ENCODE results near the gene SEL1L2. TPM values are rescaled to one million over a fixed set of nuclear protein-coding genes. Genes with fewer than 3 reads are reported as not detected.

Gene SEL1L2
- total and polyA plus RNA-seq, 4 experiments from 2014 or later, result not detected

- POLR2A ChIA-PET (ENCODE audit: partially characterized antibody), result no interaction called here
- CTCF ChIA-PET (ENCODE audit: partially characterized antibody), result no interaction called here
- Histone ChIP-seq H3K36me3 (ENCODE audit: insufficient read depth, low read length) (no peaks in the 10 kb centered on the region), H3K4me3 (ENCODE audit: low read length in 2 of 2) (no peak overlapping the region), H3K27ac (ENCODE audit: low read depth, low read length) (no peak overlapping the region), H3K4me1 (ENCODE audit: insufficient read depth, low read length) (no peaks in the 10 kb centered on the region), H3K9me3 (ENCODE audit: control insufficient read depth in 1 of 2, low read length in 2 of 2) (no peaks in the 10 kb centered on the region), H3K27me3 (ENCODE audit: insufficient read depth, low read length) (no peaks in the 10 kb centered on the region)
- no peak overlapping the region for H3K27ac Mint-ChIP-seq
- H3K27me3 Mint-ChIP-seq, result no peaks in the 10 kb centered on the region
- no peaks in the 10 kb centered on the region for H3K9me3 Mint-ChIP-seq
- H3K4me3 Mint-ChIP-seq, result no peak overlapping the region
- H3K4me1 Mint-ChIP-seq, result no peaks in the 10 kb centered on the region
- no peak for DNase-seq
- intact Hi-C loops (cut with micrococcal nuclease), result no loop called here
- no peaks in the 10 kb centered on the region for H3K36me3 Mint-ChIP-seq
These were observed 111.8 kb downstream of the SEL1L2 start for GRCh38 chr20:13878566-13878965.

GRCh38 chr20:13877793-13878192, 112.6 kb downstream of the SEL1L2 start:
- DNase-seq, result no peak
- intact Hi-C loops (cut with micrococcal nuclease), result no loop called here
- no peaks in the 10 kb centered on the region for H3K9me3 ChIP-seq (ENCODE audit: control insufficient read depth in 1 of 2, low read length in 2 of 2)
- no peaks in the 10 kb centered on the region for H3K9me3 Mint-ChIP-seq
- H3K27ac Mint-ChIP-seq, result no peak overlapping the region
- no peaks in the 10 kb centered on the region for H3K36me3 Mint-ChIP-seq
- H3K4me1 ChIP-seq (ENCODE audit: insufficient read depth, low read length), result no peaks in the 10 kb centered on the region
- H3K27me3 Mint-ChIP-seq, result no peaks in the 10 kb centered on the region
- POLR2A ChIA-PET (ENCODE audit: partially characterized antibody), result no interaction called here
- no peak overlapping the region for H3K4me3 ChIP-seq (ENCODE audit: low read length in 2 of 2)
- no peak overlapping the region for H3K27ac ChIP-seq (ENCODE audit: low read depth, low read length)
- no peaks in the 10 kb centered on the region for H3K36me3 ChIP-seq (ENCODE audit: insufficient read depth, low read length)
- CTCF ChIA-PET (ENCODE audit: partially characterized antibody), result no interaction called here
- H3K4me3 Mint-ChIP-seq, result no peak overlapping the region
- H3K27me3 ChIP-seq (ENCODE audit: insufficient read depth, low read length), result no peaks in the 10 kb centered on the region
- no peaks in the 10 kb centered on the region for H3K4me1 Mint-ChIP-seq

- H3K4me1 ChIP-seq (ENCODE audit: insufficient read depth, low read length), result no peaks in the 10 kb centered on the region
- no peaks in the 10 kb centered on the region for H3K27me3 ChIP-seq (ENCODE audit: insufficient read depth, low read length)
- Mint-ChIP-seq H3K4me1 (no peaks in the 10 kb centered on the region), H3K4me3 (no peak overlapping the region), H3K9me3 (peaks cover 0 to 2% (median 0%) of the 10 kb centered on the region in 8 donors), H3K27ac (no peak overlapping the region), H3K36me3 (no peaks in the 10 kb centered on the region), H3K27me3 (peaks cover 0 to 2% of the 10 kb centered on the region in 2 donors)
- ChIA-PET CTCF (ENCODE audit: partially characterized antibody) (no interaction called here), POLR2A (ENCODE audit: partially characterized antibody) (no interaction called here)
- intact Hi-C loops (cut with micrococcal nuclease), result no loop called here
- no peak overlapping the region for H3K27ac ChIP-seq (ENCODE audit: low read depth, low read length)
- no peaks in the 10 kb centered on the region for H3K9me3 ChIP-seq (ENCODE audit: control insufficient read depth in 1 of 2, low read length in 2 of 2)
- no peaks in the 10 kb centered on the region for H3K36me3 ChIP-seq (ENCODE audit: insufficient read depth, low read length)
- H3K4me3 ChIP-seq (ENCODE audit: low read length in 2 of 2), result no peak overlapping the region
- no peak for DNase-seq
These were observed 115.1 kb downstream of the SEL1L2 start for GRCh38 chr20:13875265-13875811.

- H3K4me1 ChIP-seq (ENCODE audit: insufficient read depth, low read length), result no peaks in the 10 kb centered on the region
- H3K36me3 Mint-ChIP-seq, result no peaks in the 10 kb centered on the region
- H3K4me3 Mint-ChIP-seq, result no peak overlapping the region
- no peaks in the 10 kb centered on the region for H3K4me1 Mint-ChIP-seq
- no peaks in the 10 kb centered on the region for H3K27me3 ChIP-seq (ENCODE audit: insufficient read depth, low read length)
- intact Hi-C loops (cut with micrococcal nuclease), result no loop called here
- H3K4me3 ChIP-seq (ENCODE audit: low read length in 2 of 2), result no peak overlapping the region
- no peak overlapping the region for H3K27ac Mint-ChIP-seq
- H3K27ac ChIP-seq (ENCODE audit: low read depth, low read length), result no peak overlapping the region
- CTCF ChIA-PET (ENCODE audit: partially characterized antibody), result no interaction called here
- H3K9me3 Mint-ChIP-seq, result peaks cover 0 to 4% (median 0%) of the 10 kb centered on the region in 8 donors
- H3K27me3 Mint-ChIP-seq, result peaks cover 0 to 2% of the 10 kb centered on the region in 2 donors
- H3K9me3 ChIP-seq (ENCODE audit: control insufficient read depth in 1 of 2, low read length in 2 of 2), result no peaks in the 10 kb centered on the region
- no peak for DNase-seq
- POLR2A ChIA-PET (ENCODE audit: partially characterized antibody), result no interaction called here
- no peaks in the 10 kb centered on the region for H3K36me3 ChIP-seq (ENCODE audit: insufficient read depth, low read length)
These were observed 115.8 kb downstream of the SEL1L2 start for GRCh38 chr20:13874394-13875157.

- Histone ChIP-seq H3K4me3 (ENCODE audit: low read length in 2 of 2) (no peak overlapping the region), H3K27ac (ENCODE audit: low read depth, low read length) (no peak overlapping the region), H3K27me3 (ENCODE audit: insufficient read depth, low read length) (no peaks in the 10 kb centered on the region), H3K4me1 (ENCODE audit: insufficient read depth, low read length) (no peaks in the 10 kb centered on the region), H3K36me3 (ENCODE audit: insufficient read depth, low read length) (no peaks in the 10 kb centered on the region), H3K9me3 (ENCODE audit: control insufficient read depth in 1 of 2, low read length in 2 of 2) (no peaks in the 10 kb centered on the region)
- Mint-ChIP-seq H3K36me3 (no peaks in the 10 kb centered on the region), H3K9me3 (peaks cover 0 to 4% (median 0%) of the 10 kb centered on the region in 8 donors), H3K27me3 (peaks cover 0 to 2% of the 10 kb centered on the region in 2 donors), H3K4me3 (no peak overlapping the region), H3K4me1 (no peaks in the 10 kb centered on the region), H3K27ac (no peak overlapping the region)
- CTCF ChIA-PET (ENCODE audit: partially characterized antibody), result no interaction called here
- intact Hi-C loops (cut with micrococcal nuclease), result no loop called here
- POLR2A ChIA-PET (ENCODE audit: partially characterized antibody), result no interaction called here
- DNase-seq, result no peak
These were observed 116.6 kb downstream of the SEL1L2 start for GRCh38 chr20:13873831-13874230.

GRCh38 chr20:13870170-13870748, 120.2 kb downstream of the SEL1L2 start:
- no peaks in the 10 kb centered on the region for H3K27me3 ChIP-seq (ENCODE audit: insufficient read depth, low read length)
- ChIA-PET POLR2A (ENCODE audit: partially characterized antibody) (no interaction called here), CTCF (ENCODE audit: partially characterized antibody) (no interaction called here)
- H3K4me1 ChIP-seq (ENCODE audit: insufficient read depth, low read length), result no peaks in the 10 kb centered on the region
- H3K27ac ChIP-seq (ENCODE audit: low read depth, low read length), result no peak overlapping the region
- Mint-ChIP-seq H3K9me3 (peaks cover 0 to 4% (median 0%) of the 10 kb centered on the region in 8 donors), H3K27ac (no peak overlapping the region), H3K27me3 (peaks cover 0 to 3% of the 10 kb centered on the region in 2 donors), H3K4me3 (no peak overlapping the region), H3K36me3 (no peaks in the 10 kb centered on the region), H3K4me1 (no peaks in the 10 kb centered on the region)
- no peak for DNase-seq
- H3K36me3 ChIP-seq (ENCODE audit: insufficient read depth, low read length), result no peaks in the 10 kb centered on the region
- no peaks in the 10 kb centered on the region for H3K9me3 ChIP-seq (ENCODE audit: control insufficient read depth in 1 of 2, low read length in 2 of 2)
- intact Hi-C loops (cut with micrococcal nuclease), result no loop called here
- no peak overlapping the region for H3K4me3 ChIP-seq (ENCODE audit: low read length in 2 of 2)

GRCh38 chr20:13868331-13868730, 122.1 kb downstream of the SEL1L2 start:
- no peaks in the 10 kb centered on the region for H3K27me3 ChIP-seq (ENCODE audit: insufficient read depth, low read length)
- Mint-ChIP-seq H3K27ac (no peak overlapping the region), H3K27me3 (peaks cover 0 to 3% of the 10 kb centered on the region in 2 donors), H3K36me3 (no peaks in the 10 kb centered on the region), H3K4me1 (no peaks in the 10 kb centered on the region), H3K9me3 (peaks cover 0 to 4% (median 0%) of the 10 kb centered on the region in 8 donors), H3K4me3 (no peak overlapping the region)
- H3K27ac ChIP-seq (ENCODE audit: low read depth, low read length), result no peak overlapping the region
- intact Hi-C loops (cut with micrococcal nuclease), result no loop called here
- DNase-seq, result no peak
- no peaks in the 10 kb centered on the region for H3K4me1 ChIP-seq (ENCODE audit: insufficient read depth, low read length)
- no peak overlapping the region for H3K4me3 ChIP-seq (ENCODE audit: low read length in 2 of 2)
- H3K36me3 ChIP-seq (ENCODE audit: insufficient read depth, low read length), result no peaks in the 10 kb centered on the region
- no peaks in the 10 kb centered on the region for H3K9me3 ChIP-seq (ENCODE audit: control insufficient read depth in 1 of 2, low read length in 2 of 2)
- ChIA-PET POLR2A (ENCODE audit: partially characterized antibody) (no interaction called here), CTCF (ENCODE audit: partially characterized antibody) (no interaction called here)

Data from CD4-positive, alpha-beta memory T cell (primary cell).